Measurements from ENCODE around the gene SPOCD1.
A peak's percentile ranks its signal among the peaks of the same experiment; 100 is the strongest.

SPOCD1 gene

GRCh38 chr1:31792541-31792940 is 23.3 kb downstream of the SPOCD1 start:
- intact Hi-C loops (cut with DNase I): loop anchor here (10.0 kb wide), 1 partner anchor 172 kb away; no protein-coding TSS in a partner anchor
- DNase-seq: peak in 7 of 42 donors; percentile 3 to 35 (median 9)

GRCh38 chr1:31792116-31792515 is 23.7 kb downstream of the SPOCD1 start:
- intact Hi-C loops (cut with DNase I): loop anchor here (10.0 kb wide), 1 partner anchor 173 kb away; no protein-coding TSS in a partner anchor
- DNase-seq: peak in 7 of 42 donors; percentile 12 to 32 (median 22)

GRCh38 chr1:31791131-31791858 is 24.5 kb downstream of the SPOCD1 start:
- DNase-seq: peak in 6 of 42 donors; percentile 2 to 31 (median 10)
- intact Hi-C loops (cut with DNase I): loop anchor here (10.0 kb wide), 1 partner anchor 174 kb away; no protein-coding TSS in a partner anchor

- DNase-seq: peak in 3 of 42 donors; percentile 3 to 28 (median 13)
- intact Hi-C loops (cut with DNase I): loop anchor here (10.0 kb wide), 1 partner anchor 174 kb away; no protein-coding TSS in a partner anchor
Observed at GRCh38 chr1:31790641-31791091, 25.2 kb downstream of the SPOCD1 start.

DNA sequence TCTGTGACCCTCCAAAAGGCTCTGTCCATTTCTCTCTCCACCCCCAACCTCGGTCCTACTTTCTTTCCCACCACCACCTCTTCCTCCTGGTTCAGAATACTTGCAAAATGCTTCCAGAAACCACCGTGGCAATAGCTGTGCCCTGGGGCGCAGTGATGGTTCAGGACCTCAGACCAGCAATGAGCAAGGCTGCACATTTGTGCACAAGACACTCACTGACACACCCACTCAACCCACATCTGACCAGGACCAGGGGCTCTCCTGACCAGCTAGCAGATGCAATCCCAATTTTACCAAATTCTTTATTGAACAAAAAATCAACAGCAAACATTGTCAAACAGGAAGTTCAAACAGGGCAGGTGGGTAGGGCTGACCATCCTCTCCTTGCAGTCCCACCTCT is 25.7 kb downstream of the SPOCD1 start:
- peak in 3 of 42 donors; percentile 3 to 29 (median 12) for DNase-seq
- intact Hi-C loops (cut with DNase I): loop anchor here (10.0 kb wide), 1 partner anchor 175 kb away; no protein-coding TSS in a partner anchor

DNA sequence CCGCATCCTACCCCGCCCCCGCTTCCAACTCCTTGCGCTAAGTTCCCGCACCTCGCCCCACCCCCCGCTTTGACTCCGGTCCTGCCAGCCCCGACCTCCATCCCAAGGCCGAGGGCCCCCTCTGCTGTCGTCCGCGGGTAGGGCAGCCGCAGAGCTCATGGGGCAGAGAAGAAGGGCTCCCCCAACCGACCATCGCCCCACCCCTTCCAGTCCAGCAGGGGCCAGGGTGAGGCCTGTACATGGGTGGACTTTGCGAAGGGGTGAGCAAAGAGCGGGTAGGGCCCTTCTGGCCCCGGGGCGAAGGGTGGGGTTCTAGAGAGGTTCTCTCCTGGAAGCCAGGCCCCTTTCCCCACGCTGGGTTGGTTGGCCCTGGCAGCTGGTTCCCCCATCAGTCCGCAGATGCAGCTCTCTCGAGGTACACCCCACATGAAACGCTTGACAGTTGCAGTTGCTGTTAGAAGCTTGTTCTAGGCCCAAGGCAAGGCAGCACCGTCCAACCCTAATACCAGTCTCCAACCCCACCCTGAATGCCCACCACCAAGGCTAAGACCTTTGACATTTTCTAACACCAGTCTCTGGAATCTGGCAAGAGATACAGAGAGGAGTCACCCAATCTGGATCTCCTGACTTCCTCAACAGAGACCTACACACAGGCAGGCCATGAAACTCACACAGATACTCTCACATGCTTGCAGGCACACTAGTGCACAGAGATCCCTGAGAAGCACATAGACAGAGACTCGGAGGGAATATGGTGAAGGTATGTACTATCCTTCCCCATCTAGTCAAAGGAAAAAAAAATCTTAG is 26.4 kb downstream of the SPOCD1 start:
- DNase-seq: peak; percentile 94 to 100 (median 98)
- intact Hi-C loops (cut with DNase I): loop anchor here (2.0 to 10.0 kb wide), 3 partner anchors 27 to 175 kb away; no protein-coding TSS in a partner anchor

GRCh38 chr1:31788825-31789256 is 27.0 kb downstream of the SPOCD1 start:
- DNase-seq: peak in 4 of 42 donors; percentile 20 to 54 (median 34)

GRCh38 chr1:31788138-31788824 is 27.5 kb downstream of the SPOCD1 start:
- intact Hi-C loops (cut with DNase I): loop anchor here (2.0 to 5.0 kb wide), 2 partner anchors 25 to 126 kb away; no protein-coding TSS in a partner anchor
- DNase-seq: peak; percentile 94 to 99 (median 97)

More at GRCh38 chr1:31788825-31789256, 27.0 kb downstream of the SPOCD1 start:
- intact Hi-C loops (cut with DNase I): loop anchor here (2.0 to 5.0 kb wide), 2 partner anchors 26 to 127 kb away; no protein-coding TSS in a partner anchor

DNA sequence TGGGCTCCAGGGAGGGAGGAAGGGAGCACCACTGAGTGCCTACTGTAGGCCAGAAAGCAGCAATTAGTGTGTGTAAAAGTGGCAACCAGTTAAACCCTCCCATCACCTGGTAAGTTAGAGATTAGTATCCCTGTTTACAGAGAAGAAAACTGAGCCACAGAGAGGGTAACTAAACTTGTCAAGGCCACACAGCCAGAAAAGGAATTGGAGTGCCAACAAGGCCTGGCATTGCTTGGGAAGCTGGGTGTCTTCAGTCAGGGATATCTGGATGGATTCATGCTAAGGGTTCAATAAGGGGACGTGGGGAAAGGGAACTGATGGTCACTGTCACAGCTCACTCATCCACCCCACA is 28.1 kb downstream of the SPOCD1 start:
- intact Hi-C loops (cut with DNase I): loop anchor here (2.0 to 5.0 kb wide), 2 partner anchors 25 to 125 kb away; no protein-coding TSS in a partner anchor

GRCh38 chr1:31787261-31787660 is 28.6 kb downstream of the SPOCD1 start:
- intact Hi-C loops (cut with DNase I): loop anchor here (5.0 kb wide), 1 partner anchor 125 kb away; no protein-coding TSS in a partner anchor
- DNase-seq: peak in 5 of 42 donors; percentile 3 to 34 (median 22)

More for the DNA sequence above, 28.1 kb downstream of the SPOCD1 start:
- DNase-seq: no peak

- intact Hi-C loops (cut with DNase I): loop anchor here (5.0 kb wide), 1 partner anchor 124 kb away; no protein-coding TSS in a partner anchor
- peak in 5 of 42 donors; percentile 2 to 29 (median 14) for DNase-seq
Observed at GRCh38 chr1:31786366-31787060, 29.3 kb downstream of the SPOCD1 start.

GRCh38 chr1:31785947-31786290 is 29.9 kb downstream of the SPOCD1 start:
- DNase-seq: peak in 3 of 42 donors; percentile 2 to 12 (median 3)
- intact Hi-C loops (cut with DNase I): loop anchor here (5.0 kb wide), 1 partner anchor 124 kb away; no protein-coding TSS in a partner anchor

- intact Hi-C loops (cut with DNase I): loop anchor here (5.0 kb wide), 1 partner anchor 123 kb away; no protein-coding TSS in a partner anchor
- DNase-seq: peak in 5 of 42 donors; percentile 3 to 35 (median 28)
Observed at GRCh38 chr1:31785020-31785946, 30.5 kb downstream of the SPOCD1 start.

DNA sequence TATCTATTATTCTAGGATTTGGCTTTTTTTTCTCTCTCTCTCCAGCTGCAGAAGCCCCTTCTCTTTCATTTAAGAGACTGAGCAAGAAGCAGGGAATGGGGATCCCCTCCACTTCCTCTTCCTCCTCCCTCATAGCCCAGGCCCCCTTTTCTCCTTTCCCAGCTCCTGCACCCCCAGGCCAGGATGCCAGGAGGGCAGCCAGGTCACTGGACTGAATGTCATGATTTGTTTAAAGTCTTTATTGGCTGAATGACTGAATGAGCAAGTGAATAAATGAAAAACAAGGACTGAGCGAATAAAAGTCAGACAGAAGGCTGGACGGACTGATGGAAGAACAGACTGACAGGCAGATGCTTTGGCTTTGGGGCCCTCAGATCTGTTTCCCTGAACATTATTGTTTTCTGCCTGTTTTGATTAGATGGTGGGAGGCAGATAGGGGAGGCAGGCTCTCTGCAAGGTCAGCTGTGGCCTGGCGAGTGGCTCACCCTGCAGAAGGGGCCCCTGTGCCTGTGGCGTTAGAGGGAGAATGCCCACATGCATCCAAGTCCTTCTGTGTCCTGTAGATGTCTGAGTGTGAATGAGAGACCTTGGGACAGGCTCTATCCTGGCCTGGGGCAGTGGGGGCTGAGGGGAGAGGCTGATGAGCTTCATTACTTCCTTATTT is 31.3 kb downstream of the SPOCD1 start:
- peak in 5 of 42 donors; percentile 1 to 35 (median 13) for DNase-seq
- intact Hi-C loops (cut with DNase I): loop anchor here (5.0 kb wide), 1 partner anchor 122 kb away; no protein-coding TSS in a partner anchor

DNA sequence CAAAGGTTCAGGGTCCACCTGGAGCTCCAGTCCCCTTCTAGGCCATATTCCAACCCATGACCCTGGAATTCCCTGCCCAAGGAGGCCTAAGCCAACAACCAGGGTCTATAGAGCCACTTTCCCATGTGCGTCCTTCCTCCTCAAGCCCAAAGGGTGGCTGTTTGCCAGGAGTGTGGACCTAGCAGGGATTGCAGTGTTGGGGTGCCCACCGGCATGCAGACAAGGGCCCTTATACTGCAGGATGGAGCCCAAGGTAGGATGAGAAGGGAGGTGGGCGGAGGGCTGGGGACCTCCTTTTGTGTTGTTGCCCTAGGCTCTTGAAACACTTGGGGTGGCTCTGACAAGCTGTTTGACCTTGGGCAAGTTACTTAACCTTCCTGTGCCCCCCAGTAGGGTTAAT is 32.0 kb downstream of the SPOCD1 start:
- DNase-seq: peak in 3 of 42 donors; percentile 3 to 31 (median 20)
- intact Hi-C loops (cut with DNase I): no loop called here
